Measurements from ENCODE around the gene ERCC8. TPM values are rescaled to one million over a fixed set of nuclear protein-coding genes. Genes with fewer than 3 reads are reported as not detected.

The ERCC8 gene
- total and polyA plus RNA-seq, 2 of the 8 experiments (the other 6 are each of a cell fraction or from before 2014, with no cell fraction given): 17.3 TPM

GRCh38 chr5:60836131-60836530, 108.7 kb downstream of the ERCC8 start:
- Histone ChIP-seq H3K4me1 (replicated peaks in 1 of 4; ENCODE audit: control insufficient read depth in 3 of 4, insufficient read depth in 4 of 4, low read length in 3 of 4) (peaks cover 0 to 6% (median 5%) of the 10 kb centered on the region in 4 experiments; a peak in 4 of 7 replicates), H3K79me1 (ENCODE audit: low read depth, low read length) (no peaks in the 10 kb centered on the region; the same call in 1 of the 2 replicates), H2AK5ac (ENCODE audit: low read depth, low read length) (no peak overlapping the region), H2AFZ (ENCODE audit: low read length) (no peak overlapping the region), H4K8ac (ENCODE audit: extremely low read depth, insufficient read depth, low read length) (no peak overlapping the region), H3K23me2 (ENCODE audit: low read depth, low read length) (no peaks in the 10 kb centered on the region), H2BK5ac (ENCODE audit: low read depth, low read length) (no peak overlapping the region), H2BK20ac (ENCODE audit: low read length) (no peak overlapping the region), H4K20me1 (replicated peaks in 1 of 2; ENCODE audit: control insufficient read depth in 1 of 2, insufficient read depth in 2 of 2, low read length in 2 of 2) (no peaks in the 10 kb centered on the region), H3K27ac (ENCODE audit: low read depth, low read length) (no peak overlapping the region), H2BK15ac (ENCODE audit: low read length) (no peak overlapping the region), H4K91ac (replicated peaks; ENCODE audit: insufficient read length, low read length) (no peak overlapping the region), H3K27me3 (replicated peaks in 1 of 4; ENCODE audit: control insufficient read depth in 3 of 4, extremely low read depth in 1 of 4, insufficient read depth in 3 of 4, low read length in 3 of 4) (no peaks in the 10 kb centered on the region), H3K4ac (replicated peaks; ENCODE audit: insufficient read length, low read depth, low read length) (no peak overlapping the region), H3K23ac (ENCODE audit: insufficient read length) (no peak overlapping the region), H3K9ac (replicated peaks in 1 of 4; ENCODE audit: extremely low read depth in 1 of 4, low read depth in 3 of 4, low read length in 3 of 4) (no peak overlapping the region), H4K5ac (ENCODE audit: insufficient read length, low read depth, low read length) (no peak overlapping the region), H3K79me2 (ENCODE audit: control insufficient read depth in 1 of 2, insufficient read depth in 2 of 2, low read length in 2 of 2) (peaks cover 0 to 2% of the 10 kb centered on the region in 2 experiments; a peak in 1 of 4 replicates), H3K18ac (ENCODE audit: extremely low read depth, low read length) (no peak overlapping the region), H2BK120ac (replicated peaks; ENCODE audit: low read depth, low read length) (no peak overlapping the region), H3K9me3 (ENCODE audit: insufficient read depth in 2 of 2, low read depth in 1 of 2, low read length in 1 of 2) (no peaks in the 10 kb centered on the region), H3K14ac (ENCODE audit: insufficient read length) (no peak overlapping the region), H3K4me3 (ENCODE audit: extremely low read depth in 1 of 4, insufficient read depth in 2 of 4, low read depth in 3 of 4, low read length in 4 of 4) (peak overlapping the region in 1 of 4 experiments; percentile 15; a peak in 1 of 8 replicates), H3K56ac (replicated peaks; ENCODE audit: insufficient read length, low read depth, low read length) (no peak overlapping the region), H2BK12ac (ENCODE audit: low read depth, low read length) (no peak overlapping the region; the same call in 1 of the 2 replicates), H3K36me3 (ENCODE audit: control insufficient read depth in 2 of 4, insufficient read depth in 4 of 4, low read length in 3 of 4) (no peaks in the 10 kb centered on the region), H3K4me2 (ENCODE audit: insufficient read depth in 1 of 2, low read depth in 2 of 2, low read length in 2 of 2) (0 out of 4 replicates have a peak overlapping the region, but pooled peaks have one; percentile 0 to 9)
- POLR2A ChIA-PET (ENCODE audit: partially characterized antibody): interaction anchor here (0.7 to 1.1 kb wide), 3 partner anchors 11 to 136 kb away, joined by 3 to 5 read pairs (median 3); partner anchors contain the start of gene DEPDC1B
- CTCF ChIA-PET (ENCODE audit: partially characterized antibody): interaction anchor here (1.0 kb wide), 1 partner anchor 19 kb away, joined by 5 read pairs; no protein-coding TSS in a partner anchor
- DNase-seq (ENCODE audit: low read depth in 1 of 2, low spot score in 2 of 2) (no peak), FAIRE-seq (peak; percentile 32)
- 33% methylated on average over 3 of the region's 3 CpGs; no CpG with 5 or more reads in 1 of the 2 experiments for WGBS, 2 experiments (ENCODE audit: extremely low coverage in 1 of 2, insufficient coverage in 1 of 2, insufficient read length in 1 of 2, insufficient replicate concordance in 2 of 2, low coverage in 1 of 2, low lambda C conversion rate in 2 of 2, missing lambda C conversion rate in 1 of 2)
- TF ChIP-seq CBX8 (IDR thresholded peaks at IDR 0.05; ENCODE audit: borderline replicate concordance, low read depth, low read length) (no peak), SP2 (IDR thresholded peaks at IDR 0.05; ENCODE audit: low read length) (no peak), MAX (IDR thresholded peaks at IDR 0.05) (no peak), E2F6 (IDR thresholded peaks at IDR 0.05) (no peak), TEAD4 (IDR thresholded peaks at IDR 0.05; ENCODE audit: low read depth, low read length) (peak; percentile 44; the same call in 1 of the 2 replicates), POLR2AphosphoS5 (IDR thresholded peaks at IDR 0.05; ENCODE audit: low read depth, low read length) (no peak)
